Measurements from ENCODE around the gene GPT2.

- TF ChIP-seq CTCF (IDR thresholded peaks at IDR 0.05; ENCODE audit: low read depth, low read length, poor library complexity, severe bottlenecking): no peak
- TF ChIP-seq EZH2phosphoT487 (IDR thresholded peaks at IDR 0.05; ENCODE audit: borderline replicate concordance, low read length): no peak
Observed at GRCh38 chr16:46852130-46852529, 32.0 kb upstream of the GPT2 start.

Data from DOHH2 (cell line).